HG03196 (cell line): ENCODE results near the gene HDAC4.
"Not testable (repeated sequence)": the region's sequence is repeated elsewhere in the genome, so short reads cannot be mapped to it uniquely, and the experiment has no call there.

Source experiments
- ATAC-seq: cut with Tn5 transposase; IDR thresholded peaks from one replicate; pipeline ENCODE4 v1.9.1; 2021; ENCODE audit not compliant: unreplicated experiment

The HDAC4 gene

GRCh38 chr2:239400596-239401066 is at the start of gene HDAC4:
HDAC4 (minus strand) TSS chr2:239401020; CDS start chr2:239352699, 48,321 bp downstream.
- ATAC-seq: no peak

- ATAC-seq: not testable (repeated sequence)
These were observed 48.6 kb upstream of the HDAC4 start for GRCh38 chr2:239449468-239449867.

- no peak for ATAC-seq
These were observed 45.1 kb upstream of the HDAC4 start for GRCh38 chr2:239445771-239446524.

GRCh38 chr2:239444626-239445577 is 44.1 kb upstream of the HDAC4 start:
- no peak for ATAC-seq

- ATAC-seq: no peak
These were observed 43.1 kb upstream of the HDAC4 start for GRCh38 chr2:239443666-239444567.

- ATAC-seq: no peak
These were observed 42.3 kb upstream of the HDAC4 start for GRCh38 chr2:239443102-239443620.

GRCh38 chr2:239442192-239442591 is 41.4 kb upstream of the HDAC4 start:
- ATAC-seq: no peak

- ATAC-seq: no peak
These were observed 40.6 kb upstream of the HDAC4 start for GRCh38 chr2:239441261-239442078.

- no peak for ATAC-seq
These were observed 39.7 kb upstream of the HDAC4 start for GRCh38 chr2:239440511-239440959.

GRCh38 chr2:239439754-239440315 is 39.0 kb upstream of the HDAC4 start:
- ATAC-seq: no peak

- no peak for ATAC-seq
These were observed 38.4 kb upstream of the HDAC4 start for GRCh38 chr2:239438995-239439753.

GRCh38 chr2:239438368-239438767 is 37.5 kb upstream of the HDAC4 start:
- ATAC-seq: no peak

GRCh38 chr2:239436669-239437335 is 36.0 kb upstream of the HDAC4 start:
- no peak for ATAC-seq

- no peak for ATAC-seq
These were observed 35.3 kb upstream of the HDAC4 start for GRCh38 chr2:239436076-239436475.

GRCh38 chr2:239433777-239434403 is 33.1 kb upstream of the HDAC4 start:
- ATAC-seq: no peak

GRCh38 chr2:239432174-239432573 is 31.4 kb upstream of the HDAC4 start:
- no peak for ATAC-seq

- no peak for ATAC-seq
These were observed 30.7 kb upstream of the HDAC4 start for GRCh38 chr2:239431536-239431935.
